ENCODE results near the gene CERKL.

CERKL gene

GRCh38 chr2:181623159-181623558, 33.7 kb downstream of the CERKL start:
- no peak for DNase-seq

- DNase-seq: no peak
Measured at GRCh38 chr2:181621779-181622490, 35.0 kb downstream of the CERKL start.

DNA sequence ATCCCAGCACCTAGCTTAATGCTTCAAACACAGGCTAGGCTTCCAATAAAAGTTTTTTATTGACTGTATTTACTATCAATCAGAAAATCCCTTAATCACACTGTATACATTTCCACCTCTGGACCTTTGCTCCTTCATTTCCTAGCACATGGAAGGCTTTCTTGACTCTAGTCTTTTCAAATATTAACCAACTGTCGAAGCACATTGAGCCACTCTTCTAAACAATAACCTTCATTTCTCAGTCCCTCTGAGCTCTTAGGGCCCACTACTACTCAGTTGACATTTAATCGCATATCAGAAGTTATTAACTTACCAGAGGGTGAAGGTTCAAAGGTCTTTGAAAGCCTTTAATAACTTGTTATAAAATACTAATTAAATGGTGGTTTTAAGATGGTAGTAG, 37.4 kb downstream of the CERKL start:
- no peak for DNase-seq

DNA sequence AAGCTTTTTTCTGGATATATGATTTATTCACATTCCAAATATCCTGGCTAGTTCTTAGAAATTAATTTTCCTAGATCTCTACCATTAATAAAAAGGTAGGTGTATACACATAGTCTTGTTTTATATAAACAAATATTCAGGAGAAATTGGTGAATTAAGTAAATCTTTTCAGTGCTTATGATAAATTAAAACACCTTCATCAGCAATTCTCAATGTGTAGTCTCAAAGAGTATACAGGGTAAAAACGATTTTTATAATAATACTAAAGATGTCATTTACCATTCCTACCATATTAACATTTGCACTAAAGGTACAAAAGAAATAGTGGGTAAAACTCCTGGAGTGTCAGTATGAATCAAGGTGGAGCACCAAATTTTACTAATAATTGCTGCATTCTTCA, 40.2 kb downstream of the CERKL start:
- DNase-seq: no peak

DNA sequence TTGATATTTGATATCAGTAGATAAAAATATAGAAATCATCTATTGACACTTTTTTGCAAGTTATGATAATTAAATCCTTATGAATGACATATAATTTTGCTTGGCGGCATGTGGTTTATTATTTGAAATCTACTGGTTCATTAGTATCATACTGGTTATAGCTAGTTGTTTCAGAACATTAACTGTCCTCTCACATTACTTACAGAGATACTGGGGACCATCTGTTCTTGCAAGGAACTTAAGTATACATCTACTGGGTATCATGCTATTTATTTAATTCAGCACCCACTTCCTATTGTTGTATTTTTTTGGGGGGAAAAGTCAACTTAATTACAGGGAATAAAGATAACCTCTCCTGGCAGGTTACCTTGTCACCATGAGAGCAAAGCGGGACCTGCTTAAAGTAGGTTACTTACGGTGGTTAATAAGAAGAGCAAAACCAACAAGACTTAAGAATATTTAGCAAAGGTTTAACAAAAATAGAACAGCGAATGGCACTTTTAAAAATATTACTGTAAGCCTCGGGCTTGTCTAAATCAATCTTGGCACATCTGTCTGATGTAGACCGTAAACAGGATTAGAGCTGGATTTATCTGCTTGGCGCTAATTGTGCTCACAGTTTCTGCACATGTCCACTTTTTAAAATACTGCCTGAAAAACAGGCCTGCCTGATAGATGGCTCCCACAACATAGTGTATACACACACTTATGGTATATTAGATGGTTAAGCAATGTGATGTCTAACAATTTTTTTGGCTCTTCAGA, 41.8 kb downstream of the CERKL start:
- DNase-seq: no peak

- no peak for DNase-seq
Measured at GRCh38 chr2:181613241-181613640, 43.7 kb downstream of the CERKL start.

- no peak for DNase-seq
Measured at GRCh38 chr2:181607629-181608590, 49.0 kb downstream of the CERKL start.

GRCh38 chr2:181605889-181606837, 50.7 kb downstream of the CERKL start:
- DNase-seq: no peak

DNA sequence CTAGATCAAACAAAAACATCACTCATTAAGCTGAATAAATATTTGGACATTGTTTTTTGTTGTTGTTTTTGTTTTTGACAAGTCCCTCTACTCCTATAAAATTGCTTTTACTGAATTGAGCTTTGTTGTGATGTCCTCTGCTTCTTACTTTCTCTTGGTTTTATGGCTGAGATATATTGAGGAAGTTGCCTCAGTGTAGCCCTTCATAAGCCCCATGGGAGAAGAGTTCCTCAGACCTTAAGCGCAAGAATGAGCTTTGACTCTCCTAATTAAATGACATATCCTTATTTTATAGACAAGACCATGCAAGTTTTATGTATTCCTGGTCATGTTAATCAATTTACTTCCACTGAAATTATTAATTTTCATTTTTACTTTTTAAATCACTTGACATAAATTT, 54.9 kb downstream of the CERKL start:
- DNase-seq: no peak

DNA sequence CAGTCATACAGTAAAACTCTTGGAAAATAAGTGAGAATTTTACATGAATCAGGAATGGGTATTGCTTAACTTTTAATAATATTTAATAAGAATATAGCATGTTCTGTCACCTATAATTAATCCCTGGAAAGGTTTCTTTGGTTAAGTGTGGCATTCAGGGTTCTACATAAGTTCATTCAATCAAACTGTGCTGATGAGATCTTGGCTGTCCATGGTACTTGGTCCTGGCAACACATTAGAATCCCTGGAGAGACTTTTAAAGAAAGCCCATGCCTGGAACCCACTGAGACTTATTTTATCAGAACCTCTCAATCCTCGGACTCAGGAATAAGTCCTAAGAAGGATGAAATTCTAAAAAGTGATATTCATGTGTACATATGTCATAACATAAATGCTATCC, 60.3 kb downstream of the CERKL start:
- no peak for DNase-seq

DNA sequence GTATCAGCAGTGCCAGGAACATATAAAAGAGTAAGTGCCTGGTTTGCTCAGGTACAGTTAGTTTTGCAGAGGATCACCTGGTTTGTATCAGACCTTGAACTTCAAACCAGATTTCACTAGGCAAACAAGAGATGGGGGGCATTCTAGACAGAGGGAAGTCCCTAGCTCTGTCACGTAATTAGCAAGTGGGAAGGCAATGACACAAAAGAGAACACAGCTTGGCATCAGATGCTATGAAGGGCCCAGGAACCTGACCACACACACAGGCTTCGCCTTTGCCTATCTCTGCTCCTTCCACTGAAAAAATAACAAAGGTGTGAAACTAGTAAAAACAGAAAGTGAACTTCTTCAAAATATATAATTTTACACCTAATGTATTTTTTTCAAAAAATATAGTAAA, 62.6 kb downstream of the CERKL start:
- no peak for DNase-seq

DNA sequence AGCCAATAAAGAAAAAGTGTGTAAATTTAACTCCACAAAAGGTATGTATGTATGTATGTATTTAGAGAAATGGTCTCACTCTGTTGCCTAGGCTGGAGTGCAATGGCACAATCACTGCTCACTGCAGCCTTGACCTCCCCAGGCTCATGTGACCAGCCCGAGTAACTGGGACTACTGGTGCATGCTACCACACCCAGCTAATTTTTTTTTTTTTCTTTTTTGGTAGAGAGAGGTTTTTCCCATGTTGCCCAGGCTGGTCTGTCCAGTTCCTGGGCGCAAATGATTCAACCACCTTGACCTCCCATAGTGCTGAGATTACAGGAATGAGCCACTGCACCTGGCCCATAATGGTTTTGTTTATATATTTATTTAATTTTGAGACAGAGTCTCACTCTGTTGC, 67.1 kb downstream of the CERKL start:
- DNase-seq: no peak

GRCh38 chr2:181588546-181588945, 68.4 kb downstream of the CERKL start:
- no peak for DNase-seq

- DNase-seq: no peak
Measured at GRCh38 chr2:181586569-181587081, 70.3 kb downstream of the CERKL start.

GRCh38 chr2:181585732-181586131, 71.2 kb downstream of the CERKL start:
- no peak for DNase-seq

- no peak for DNase-seq
Measured at GRCh38 chr2:181581534-181581933, 75.4 kb downstream of the CERKL start.

GRCh38 chr2:181578829-181579228, 78.1 kb downstream of the CERKL start:
- no peak for DNase-seq

DNA sequence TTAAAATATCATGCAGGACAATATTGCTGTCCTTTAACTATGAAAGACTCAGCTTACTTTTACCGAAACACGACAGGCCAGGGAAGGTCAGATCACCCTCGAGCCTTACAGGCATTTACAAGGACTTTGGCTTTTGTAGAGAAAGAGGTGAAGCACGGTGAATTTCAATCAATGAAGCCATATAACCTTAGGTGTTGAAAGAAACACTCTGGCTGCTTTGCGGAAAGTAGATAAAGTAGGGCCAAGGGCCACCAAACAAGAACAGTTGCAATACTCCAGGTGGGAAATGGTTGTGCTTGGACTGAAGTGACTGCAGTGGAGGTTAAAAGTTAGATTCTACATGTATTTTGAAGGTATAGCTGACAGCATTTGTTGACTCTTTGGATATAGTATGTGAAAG, 80.5 kb downstream of the CERKL start:
- DNase-seq: no peak

- no peak for DNase-seq
Measured at GRCh38 chr2:181575650-181576025, 81.3 kb downstream of the CERKL start.

DNA sequence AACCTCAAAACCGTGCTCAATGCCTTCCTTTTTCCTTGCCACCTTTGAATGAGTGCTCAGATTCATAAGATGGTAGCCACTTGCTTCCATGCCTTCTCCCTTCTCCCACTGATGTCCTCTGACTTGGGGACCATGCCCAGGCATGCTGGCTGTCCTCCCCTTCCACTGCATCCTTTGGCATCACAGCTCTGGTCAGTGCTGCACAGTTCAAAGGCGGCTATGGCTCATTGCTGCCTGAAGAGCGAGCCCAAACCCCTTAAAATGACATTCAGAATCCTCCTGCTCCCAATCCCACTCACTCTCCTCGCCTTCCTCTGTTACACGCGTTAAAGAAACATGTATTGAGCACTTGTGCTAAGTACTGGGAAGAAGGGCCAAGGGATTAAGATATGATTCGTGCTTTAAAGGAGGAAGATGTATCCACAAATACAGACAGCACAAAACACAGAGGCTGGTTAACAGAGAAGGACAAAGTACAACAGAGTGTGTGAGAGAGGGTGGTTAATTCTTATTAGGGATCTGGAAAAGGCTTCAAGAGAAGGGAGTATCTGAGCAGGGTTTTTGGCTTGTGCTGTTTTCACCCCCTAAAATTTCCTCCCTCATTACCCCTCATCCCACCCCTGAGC, 81.8 kb downstream of the CERKL start:
- DNase-seq: no peak

GRCh38 chr2:181574321-181574720, 82.6 kb downstream of the CERKL start:
- no peak for DNase-seq
